TTC549 (cell line): ENCODE measurements around the gene TCHP.
"Not testable (repeated sequence)": the region's sequence is repeated elsewhere in the genome, so short reads cannot be mapped to it uniquely, and the experiment has no call there.

Experiments used
- FAIRE-seq: peaks from 2 replicates; lab custom pipeline; 2012; peaks lifted over from hg19 to GRCh38; lab: Jason Lieb, UNC

TCHP gene

GRCh38 chr12:109910969-109911348 lies 10.9 kb downstream of the TCHP start:
- FAIRE-seq = no peak

GRCh38 chr12:109912855-109913321 lies 12.8 kb downstream of the TCHP start:
- FAIRE-seq = no peak

- no peak for FAIRE-seq
These were observed 14.4 kb downstream of the TCHP start for GRCh38 chr12:109914461-109914860.

- FAIRE-seq = no peak
These were observed 15.3 kb downstream of the TCHP start for GRCh38 chr12:109915171-109916040.

- FAIRE-seq = no peak
These were observed 16.0 kb downstream of the TCHP start for GRCh38 chr12:109916045-109916444.

GRCh38 chr12:109919456-109919855 lies 19.4 kb downstream of the TCHP start:
- no peak for FAIRE-seq

- FAIRE-seq = no peak
These were observed 20.2 kb downstream of the TCHP start for GRCh38 chr12:109920261-109920780.

GRCh38 chr12:109921982-109922381 lies 21.9 kb downstream of the TCHP start:
- FAIRE-seq = no peak

GRCh38 chr12:109923038-109923437 lies 23.0 kb downstream of the TCHP start:
- no peak for FAIRE-seq

GRCh38 chr12:109923481-109924245 lies 23.6 kb downstream of the TCHP start:
- no peak for FAIRE-seq

- FAIRE-seq = no peak
These were observed 25.2 kb downstream of the TCHP start for GRCh38 chr12:109925185-109925840.

- no peak for FAIRE-seq
These were observed 25.9 kb downstream of the TCHP start for GRCh38 chr12:109926016-109926415.

- FAIRE-seq = no peak
These were observed 26.6 kb downstream of the TCHP start for GRCh38 chr12:109926488-109927210.

GRCh38 chr12:109927622-109928021 lies 27.5 kb downstream of the TCHP start:
- FAIRE-seq = no peak

GRCh38 chr12:109928058-109928656 lies 28.1 kb downstream of the TCHP start:
- FAIRE-seq = no peak

GRCh38 chr12:109929326-109929725 lies 29.3 kb downstream of the TCHP start:
- FAIRE-seq = not testable (repeated sequence)

- FAIRE-seq = no peak
These were observed 30.1 kb downstream of the TCHP start for GRCh38 chr12:109930028-109930800.

GRCh38 chr12:109931143-109931542 lies 31.1 kb downstream of the TCHP start:
- no peak for FAIRE-seq

- FAIRE-seq = no peak
These were observed 32.9 kb downstream of the TCHP start for GRCh38 chr12:109932878-109933503.

- no peak for FAIRE-seq
These were observed 34.0 kb downstream of the TCHP start for GRCh38 chr12:109934026-109934425.
